Mesenchymal stem cell (in vitro differentiated cells and primary cell): ENCODE results near the gene RTN4IP1.

Source experiments
- DNase-seq: peaks from one replicate; pipeline ENCODE4 v3.0.0-alpha.2; 2013
- H2AFZ ChIP-seq: one replicate; pipeline ENCODE4 v1.6.1; 2013; ENCODE audit warnings: low read depth, mild to moderate bottlenecking, control low read depth, inconsistent platforms, low read length, moderate library complexity
- H2AK5ac ChIP-seq: 2 replicates; pipeline ENCODE4 v1.6.1; 2013; ENCODE audit warnings: low read length, moderate library complexity, mild to moderate bottlenecking, inconsistent platforms; ENCODE audit not compliant: severe bottlenecking
- H2BK120ac ChIP-seq: one replicate; pipeline ENCODE4 v1.6.1; 2013; ENCODE audit warnings: low read depth, mild to moderate bottlenecking, inconsistent platforms, low read length, moderate library complexity
- H2BK12ac ChIP-seq, 2 experiments: one replicate each; pipeline ENCODE4 v1.6.1; 2013; ENCODE audit warnings: inconsistent platforms in 2 of 2, low read length in 2 of 2, mild to moderate bottlenecking in 2 of 2, moderate library complexity in 2 of 2, control low read depth in 1 of 2
- H2BK15ac ChIP-seq: one replicate; pipeline ENCODE4 v1.6.1; 2013; ENCODE audit warnings: mild to moderate bottlenecking, low read depth, inconsistent platforms; ENCODE audit not compliant: poor library complexity, severe bottlenecking
- H2BK5ac ChIP-seq: 2 replicates; pipeline ENCODE4 v1.6.1; 2013; ENCODE audit warnings: low read depth, mild to moderate bottlenecking, low read length, control low read depth, inconsistent platforms; ENCODE audit not compliant: poor library complexity, severe bottlenecking
- H3K14ac ChIP-seq, 2 experiments: one replicate each; pipeline ENCODE4 v1.6.1; 2013; ENCODE audit warnings: inconsistent platforms in 2 of 2, low read length in 2 of 2, control low read depth in 1 of 2, mild to moderate bottlenecking in 1 of 2, moderate library complexity in 1 of 2
- H3K18ac ChIP-seq, 2 experiments: one replicate each; pipeline ENCODE4 v1.6.1; 2013; ENCODE audit warnings: inconsistent platforms in 2 of 2, low read length in 2 of 2, control low read depth in 1 of 2, low read depth in 1 of 2, mild to moderate bottlenecking in 1 of 2
- H3K23ac ChIP-seq, 2 experiments: one replicate each; pipeline ENCODE4 v1.6.1; 2013; ENCODE audit warnings: inconsistent platforms in 2 of 2, low read length in 2 of 2, mild to moderate bottlenecking in 2 of 2, moderate library complexity in 2 of 2, control low read depth in 1 of 2
- H3K27ac ChIP-seq: 2 replicates; pipeline ENCODE4 v1.5.1; 2013; ENCODE audit warnings: mild to moderate bottlenecking, moderate library complexity, low read length, control low read depth, inconsistent platforms; ENCODE audit not compliant: poor library complexity, severe bottlenecking
- H3K27me3 ChIP-seq, 2 experiments: 2 replicates each; pipeline versions ENCODE4 v1.6.1 to v1.7.0; 2013; ENCODE audit warnings: low read length in 2 of 2, mild to moderate bottlenecking in 2 of 2, moderate library complexity in 2 of 2, control low read depth in 1 of 2, inconsistent platforms in 1 of 2; ENCODE audit not compliant: control insufficient read depth in 1 of 2, insufficient read depth in 1 of 2
- H3K36me3 ChIP-seq, 2 experiments: 2 replicates each; pipeline versions ENCODE4 v1.6.1 to v1.7.0; 2013; ENCODE audit warnings: low read length in 2 of 2, control low read depth in 1 of 2, inconsistent platforms in 1 of 2, low read depth in 1 of 2, mild to moderate bottlenecking in 1 of 2; ENCODE audit not compliant: insufficient read depth in 2 of 2, control insufficient read depth in 1 of 2
- H3K4ac ChIP-seq, 2 experiments: one replicate each; pipeline ENCODE4 v1.6.1; 2013; ENCODE audit warnings: inconsistent platforms in 2 of 2, low read length in 2 of 2, mild to moderate bottlenecking in 2 of 2, moderate library complexity in 2 of 2, control low read depth in 1 of 2, low read depth in 1 of 2
- H3K4me1 ChIP-seq: 2 replicates; pipeline ENCODE4 v1.6.1; 2013; ENCODE audit warnings: low read depth, low read length, control low read depth; ENCODE audit not compliant: control insufficient read depth, insufficient read depth
- H3K4me2 ChIP-seq: 2 replicates; pipeline ENCODE4 v1.6.1; 2013; ENCODE audit warnings: low read length, mild to moderate bottlenecking, inconsistent platforms; ENCODE audit not compliant: poor library complexity, severe bottlenecking
- H3K4me3 ChIP-seq, 2 experiments: 2 replicates each; pipeline versions ENCODE4 v1.5.1 to v1.7.0; 2013; ENCODE audit warnings: low read length in 2 of 2, mild to moderate bottlenecking in 2 of 2, control low read depth in 1 of 2, low read depth in 1 of 2; ENCODE audit not compliant: insufficient read depth in 1 of 2
- H3K79me1 ChIP-seq: replicated peaks from 2 replicates; pipeline ENCODE4 v1.6.1; 2013; ENCODE audit warnings: mild to moderate bottlenecking, control low read depth, low read length, inconsistent platforms; ENCODE audit not compliant: poor library complexity, severe bottlenecking
- H3K9ac ChIP-seq: 2 replicates; pipeline ENCODE4 v1.7.0; 2013; ENCODE audit warnings: mild to moderate bottlenecking, low read length, moderate library complexity
- H3K9me3 ChIP-seq: 2 replicates; pipeline ENCODE4 v1.7.0; 2013; ENCODE audit warnings: mild to moderate bottlenecking, low read length; ENCODE audit not compliant: control insufficient read depth
- H4K8ac ChIP-seq: one replicate; pipeline ENCODE4 v1.6.1; 2013; ENCODE audit warnings: inconsistent platforms, mild to moderate bottlenecking, low read length, moderate library complexity
- H4K91ac ChIP-seq: one replicate; pipeline ENCODE4 v1.6.1; 2013; ENCODE audit warnings: mild to moderate bottlenecking, low read length, inconsistent platforms
- WGBS: methylation state at CpG from one replicate; pipeline ENCODE4 v1.1.7; 2013; ENCODE audit warnings: mixed read lengths; 5-methylcytosine and 5-hydroxymethylcytosine counted together

The RTN4IP1 gene

GRCh38 chr6:106530502-106530901 lies 98.8 kb downstream of the RTN4IP1 start:
- no peak overlapping the region for H3K4ac ChIP-seq
- H4K8ac ChIP-seq, result no peak overlapping the region
- 84% methylated on average over 1 of the region's 1 CpG for WGBS
- H3K36me3 ChIP-seq, result peaks cover 0 to 56% of the 10 kb centered on the region in 2 experiments
- H4K91ac ChIP-seq, result no peak overlapping the region
- H2BK15ac ChIP-seq, result no peak overlapping the region
- H2AFZ ChIP-seq, result no peak overlapping the region
- H2AK5ac ChIP-seq, result no peak overlapping the region
- no peak for DNase-seq
- no peak overlapping the region for H2BK120ac ChIP-seq
- H3K4me1 ChIP-seq, result peaks cover 2% of the 10 kb centered on the region
- H3K79me1 ChIP-seq, result no peaks in the 10 kb centered on the region
- no peak overlapping the region for H3K27ac ChIP-seq
- H3K23ac ChIP-seq, result no peak overlapping the region
- peak overlapping the region; percentile 57 for H3K9ac ChIP-seq
- H3K9me3 ChIP-seq, result no peaks in the 10 kb centered on the region
- no peak overlapping the region for H3K4me2 ChIP-seq
- H3K4me3 ChIP-seq, result no peak overlapping the region
- H3K14ac ChIP-seq, result no peak overlapping the region
- no peak overlapping the region for H2BK5ac ChIP-seq
- no peaks in the 10 kb centered on the region for H3K27me3 ChIP-seq
- H3K18ac ChIP-seq, result no peak overlapping the region
- H2BK12ac ChIP-seq, result no peak overlapping the region

- no peak overlapping the region for H3K23ac ChIP-seq
- H2BK15ac ChIP-seq, result no peak overlapping the region
- H4K8ac ChIP-seq, result no peak overlapping the region
- no peak overlapping the region for H3K4ac ChIP-seq
- 83% methylated on average over 1 of the region's 1 CpG for WGBS
- H4K91ac ChIP-seq, result no peak overlapping the region
- H3K27me3 ChIP-seq, result no peaks in the 10 kb centered on the region
- no peak overlapping the region for H3K14ac ChIP-seq
- no peak overlapping the region for H2BK5ac ChIP-seq
- no peak overlapping the region for H2AFZ ChIP-seq
- H3K27ac ChIP-seq, result no peak overlapping the region
- peaks cover 2% of the 10 kb centered on the region for H3K4me1 ChIP-seq
- no peak overlapping the region for H3K4me3 ChIP-seq
- DNase-seq, result no peak
- H2BK12ac ChIP-seq, result no peak overlapping the region
- H3K4me2 ChIP-seq, result no peak overlapping the region
- H3K18ac ChIP-seq, result no peak overlapping the region
- no peaks in the 10 kb centered on the region for H3K9me3 ChIP-seq
- H3K9ac ChIP-seq, result peak overlapping the region; percentile 57
- no peak overlapping the region for H2AK5ac ChIP-seq
- peaks cover 0 to 54% of the 10 kb centered on the region in 2 experiments for H3K36me3 ChIP-seq
- no peaks in the 10 kb centered on the region for H3K79me1 ChIP-seq
- no peak overlapping the region for H2BK120ac ChIP-seq
Measured at GRCh38 chr6:106530026-106530425, 99.3 kb downstream of the RTN4IP1 start.

DNA sequence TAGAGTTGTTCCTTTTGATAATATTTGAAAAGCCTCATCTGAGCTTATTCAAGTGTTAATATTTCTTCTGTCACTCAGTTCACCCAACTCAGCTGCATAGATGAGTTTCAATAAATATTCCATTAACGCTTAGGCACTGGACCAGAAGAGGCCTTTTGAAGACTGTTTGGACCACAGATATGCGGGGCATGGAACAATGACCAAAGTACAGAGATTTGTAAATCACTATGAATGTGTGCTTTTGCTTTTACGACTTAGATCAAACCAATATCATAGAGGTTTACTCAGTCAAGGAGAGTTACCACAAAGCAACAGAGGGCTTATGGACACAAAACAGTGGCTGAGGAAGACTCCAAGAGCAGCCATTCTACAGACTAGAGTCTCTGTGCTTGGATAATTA lies 99.9 kb downstream of the RTN4IP1 start:
- H3K4me2 ChIP-seq, result no peak overlapping the region
- H2BK120ac ChIP-seq, result no peak overlapping the region
- peak overlapping the region; percentile 23 for H3K27ac ChIP-seq
- no peak overlapping the region for H4K8ac ChIP-seq
- peaks cover 2% of the 10 kb centered on the region for H3K4me1 ChIP-seq
- H4K91ac ChIP-seq, result no peak overlapping the region
- no peak overlapping the region for H2AFZ ChIP-seq
- H3K9me3 ChIP-seq, result no peaks in the 10 kb centered on the region
- peaks cover 0 to 48% of the 10 kb centered on the region in 2 experiments for H3K36me3 ChIP-seq
- DNase-seq, result no peak
- H3K4ac ChIP-seq, result no peak overlapping the region
- H2BK15ac ChIP-seq, result no peak overlapping the region
- no peak overlapping the region for H3K4me3 ChIP-seq
- no peak overlapping the region for H2BK5ac ChIP-seq
- no peaks in the 10 kb centered on the region for H3K27me3 ChIP-seq
- H3K18ac ChIP-seq, result peak overlapping the region in 1 of 2 experiments; percentile 12
- H3K14ac ChIP-seq, result no peak overlapping the region
- H2BK12ac ChIP-seq, result no peak overlapping the region
- H3K9ac ChIP-seq, result peak overlapping the region; percentile 57
- no peak overlapping the region for H3K23ac ChIP-seq
- no peaks in the 10 kb centered on the region for H3K79me1 ChIP-seq
- WGBS, result 97% methylated on average over 3 of the region's 3 CpGs
- no peak overlapping the region for H2AK5ac ChIP-seq

GRCh38 chr6:106528521-106528920 lies 100.8 kb downstream of the RTN4IP1 start:
- Histone ChIP-seq H2BK15ac (no peak overlapping the region), H3K18ac (peak overlapping the region in 1 of 2 experiments; percentile 52), H3K36me3 (peaks cover 0 to 39% of the 10 kb centered on the region in 2 experiments), H2AFZ (no peak overlapping the region), H4K8ac (no peak overlapping the region), H3K27ac (peak overlapping the region; percentile 27), H2BK120ac (no peak overlapping the region), H3K9me3 (no peaks in the 10 kb centered on the region), H3K4ac (no peak overlapping the region), H2AK5ac (no peak overlapping the region), H3K79me1 (no peaks in the 10 kb centered on the region), H2BK5ac (no peak overlapping the region), H3K4me3 (peak overlapping the region in 1 of 2 experiments; percentile 23), H3K14ac (no peak overlapping the region), H3K4me2 (no peak overlapping the region), H3K4me1 (peaks cover 2% of the 10 kb centered on the region), H3K23ac (no peak overlapping the region), H2BK12ac (no peak overlapping the region), H4K91ac (peak overlapping the region; percentile 68), H3K27me3 (no peaks in the 10 kb centered on the region), H3K9ac (peak overlapping the region; percentile 76)
- WGBS, result no CpG with 5 or more reads among the region's 2 CpGs
- no peak for DNase-seq
